K562 (cell line): ENCODE measurements around the gene TMEM208. TPM values are rescaled to one million over a fixed set of nuclear protein-coding genes. Genes with fewer than 3 reads are reported as not detected.

ENCODE experiments used
- C11orf30 ChIP-seq: fragments of 450-650 bp; IDR thresholded peaks from 2 replicates; pipeline ENCODE4 v1.6.1; 2016; ENCODE audit warnings: low read depth, mild to moderate bottlenecking
- NFE2L1 ChIP-seq: fragments of 450-650 bp; IDR thresholded peaks from 2 replicates; pipeline ENCODE4 v1.6.1; 2016; ENCODE audit warnings: missing genetic modification characterization, low read depth, mild to moderate bottlenecking, missing compliant biosample characterization, moderate library complexity, borderline replicate concordance
- STAT6 ChIP-seq: sonication (generic); formaldehyde crosslinking; IDR thresholded peaks from 2 replicates; pipeline ENCODE4 v1.8.1; 2023; ENCODE audit warnings: mild to moderate bottlenecking, missing genetic modification reagents
- THRB ChIP-seq: fragments of 450-650 bp; formaldehyde crosslinking; conservative IDR thresholded peaks from 2 replicates; pipeline ENCODE4 v1.4.0; 2022; ENCODE audit warnings: mild to moderate bottlenecking, missing genetic modification characterization
- XRCC3 ChIP-seq: fragments of 450-650 bp; IDR thresholded peaks from 2 replicates; pipeline ENCODE4 v1.6.1; 2017; ENCODE audit warnings: mild to moderate bottlenecking, moderate library complexity
- ZBTB12 ChIP-seq: fragments of 250-450 bp; sonication (Bioruptor Pico); IDR thresholded peaks from 2 replicates; pipeline ENCODE4 v1.4.0; 2020
- ZNF24 ChIP-seq: fragments of 450-650 bp; IDR thresholded peaks from 2 replicates; pipeline ENCODE4 v1.6.1; 2016
- polyA plus RNA-seq, 8 experiments: library from polyadenylated mRNA; depleted of rRNA in 4 of 8; stranded (reverse) in 5 of 8; unstranded in 3 of 8; fragments of >200 nt; fragmentation: Nextera tagmentation in 2 of 8; fragmentation: Illumina TruSeq in 1 of 8; extraction: Ambion mirVana in 2 of 8; extraction: Trizol in 1 of 8; gene quantifications; 2 replicates each; pipeline versions ENCODE4 v1.2.1 to v1.2.3, GENCODE V29; 2011 to 2014; ENCODE audit warnings: inconsistent platforms in 1 of 8, missing spikeins in 1 of 8
- total RNA-seq, 7 experiments: library from RNA; depleted of rRNA in 6 of 7; stranded (reverse); fragments of >200 nt in 6 of 7; fragmentation: Illumina TruSeq in 2 of 7; extraction: Trizol in 2 of 7; gene quantifications; 2 replicates each; pipeline versions ENCODE4 v1.2.1 to v1.2.3, GENCODE V29; 2011 to 2021; ENCODE audit warnings: low replicate concordance in 1 of 7
- TF ChIP-seq, protein P1 (sequence below): sonication (generic); formaldehyde crosslinking; IDR thresholded peaks from 2 replicates; pipeline ENCODE4 v1.8.0; 2023; ENCODE audit warnings: missing genetic modification reagents, mild to moderate bottlenecking, borderline replicate concordance
- TF ChIP-seq, protein P2 (sequence below), 2 experiments: fragments of 450-650 bp; IDR thresholded peaks; 2 replicates each; pipeline ENCODE4 v1.6.1; 2018; ENCODE audit warnings: mild to moderate bottlenecking in 2 of 2, low read depth in 1 of 2; ENCODE audit not compliant: partially characterized antibody in 2 of 2
- TF ChIP-seq, protein P3 (sequence below): sonication (generic); IDR thresholded peaks from 2 replicates; pipeline ENCODE4 v1.6.1; 2016

Gene TMEM208
- total and polyA plus RNA-seq, 9 of the 15 experiments (the other 6 are each of a cell fraction or from before 2014, with no cell fraction given): 31.8 to 239 (median 54.3) TPM

DNA sequence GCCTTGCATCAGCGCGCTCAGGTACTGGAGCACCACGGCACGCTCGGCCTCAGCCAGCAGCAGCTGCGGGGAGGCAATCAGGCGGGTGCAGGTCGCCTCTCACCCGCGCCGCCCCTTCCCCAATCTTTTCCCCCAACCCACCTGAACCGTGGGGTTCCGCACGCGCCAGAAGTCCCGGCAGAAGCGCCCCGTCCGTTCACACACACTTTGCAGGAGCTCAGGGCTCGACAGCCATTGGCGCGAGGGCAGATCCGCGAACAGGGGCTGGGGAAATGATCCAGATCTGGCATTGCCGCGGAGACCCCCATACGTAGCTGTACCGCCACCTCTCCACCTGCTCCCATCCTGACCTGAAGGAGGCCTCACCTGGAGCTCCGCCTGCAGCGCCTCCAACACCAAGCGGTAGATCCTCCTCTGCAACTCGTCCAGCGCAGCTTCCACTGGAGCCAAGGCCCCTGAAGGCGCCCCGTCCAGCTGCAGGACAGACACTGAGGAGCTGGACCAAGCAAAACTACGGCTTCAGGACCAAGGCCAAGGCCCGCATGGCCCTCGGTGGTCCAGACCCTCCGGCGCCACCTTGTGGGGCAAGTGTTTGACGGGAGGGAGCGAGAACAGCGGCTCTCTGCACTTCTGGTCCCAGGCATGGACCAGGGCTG lies 41.8 kb upstream of the TMEM208 start (continued):
- TF ChIP-seq, protein P1, sequence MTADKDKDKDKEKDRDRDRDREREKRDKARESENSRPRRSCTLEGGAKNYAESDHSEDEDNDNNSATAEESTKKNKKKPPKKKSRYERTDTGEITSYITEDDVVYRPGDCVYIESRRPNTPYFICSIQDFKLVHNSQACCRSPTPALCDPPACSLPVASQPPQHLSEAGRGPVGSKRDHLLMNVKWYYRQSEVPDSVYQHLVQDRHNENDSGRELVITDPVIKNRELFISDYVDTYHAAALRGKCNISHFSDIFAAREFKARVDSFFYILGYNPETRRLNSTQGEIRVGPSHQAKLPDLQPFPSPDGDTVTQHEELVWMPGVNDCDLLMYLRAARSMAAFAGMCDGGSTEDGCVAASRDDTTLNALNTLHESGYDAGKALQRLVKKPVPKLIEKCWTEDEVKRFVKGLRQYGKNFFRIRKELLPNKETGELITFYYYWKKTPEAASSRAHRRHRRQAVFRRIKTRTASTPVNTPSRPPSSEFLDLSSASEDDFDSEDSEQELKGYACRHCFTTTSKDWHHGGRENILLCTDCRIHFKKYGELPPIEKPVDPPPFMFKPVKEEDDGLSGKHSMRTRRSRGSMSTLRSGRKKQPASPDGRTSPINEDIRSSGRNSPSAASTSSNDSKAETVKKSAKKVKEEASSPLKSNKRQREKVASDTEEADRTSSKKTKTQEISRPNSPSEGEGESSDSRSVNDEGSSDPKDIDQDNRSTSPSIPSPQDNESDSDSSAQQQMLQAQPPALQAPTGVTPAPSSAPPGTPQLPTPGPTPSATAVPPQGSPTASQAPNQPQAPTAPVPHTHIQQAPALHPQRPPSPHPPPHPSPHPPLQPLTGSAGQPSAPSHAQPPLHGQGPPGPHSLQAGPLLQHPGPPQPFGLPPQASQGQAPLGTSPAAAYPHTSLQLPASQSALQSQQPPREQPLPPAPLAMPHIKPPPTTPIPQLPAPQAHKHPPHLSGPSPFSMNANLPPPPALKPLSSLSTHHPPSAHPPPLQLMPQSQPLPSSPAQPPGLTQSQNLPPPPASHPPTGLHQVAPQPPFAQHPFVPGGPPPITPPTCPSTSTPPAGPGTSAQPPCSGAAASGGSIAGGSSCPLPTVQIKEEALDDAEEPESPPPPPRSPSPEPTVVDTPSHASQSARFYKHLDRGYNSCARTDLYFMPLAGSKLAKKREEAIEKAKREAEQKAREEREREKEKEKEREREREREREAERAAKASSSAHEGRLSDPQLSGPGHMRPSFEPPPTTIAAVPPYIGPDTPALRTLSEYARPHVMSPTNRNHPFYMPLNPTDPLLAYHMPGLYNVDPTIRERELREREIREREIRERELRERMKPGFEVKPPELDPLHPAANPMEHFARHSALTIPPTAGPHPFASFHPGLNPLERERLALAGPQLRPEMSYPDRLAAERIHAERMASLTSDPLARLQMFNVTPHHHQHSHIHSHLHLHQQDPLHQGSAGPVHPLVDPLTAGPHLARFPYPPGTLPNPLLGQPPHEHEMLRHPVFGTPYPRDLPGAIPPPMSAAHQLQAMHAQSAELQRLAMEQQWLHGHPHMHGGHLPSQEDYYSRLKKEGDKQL (CRISPR knock-in tag): peak; percentile 86; the same call in 1 of the 2 replicates
- TF ChIP-seq XRCC3 (no peak), NFE2L1 (tag) (no peak), THRB (CRISPR knock-in tag) (no peak), ZBTB12 (CRISPR knock-in tag) (no peak), C11orf30 (no peak), STAT6 (CRISPR knock-in tag) (0 out of 2 replicates have a peak, but pooled peaks have one; percentile 59), ZNF24 (peak; percentile 65; the same call in 1 of the 2 replicates)
- TF ChIP-seq, protein P2, sequence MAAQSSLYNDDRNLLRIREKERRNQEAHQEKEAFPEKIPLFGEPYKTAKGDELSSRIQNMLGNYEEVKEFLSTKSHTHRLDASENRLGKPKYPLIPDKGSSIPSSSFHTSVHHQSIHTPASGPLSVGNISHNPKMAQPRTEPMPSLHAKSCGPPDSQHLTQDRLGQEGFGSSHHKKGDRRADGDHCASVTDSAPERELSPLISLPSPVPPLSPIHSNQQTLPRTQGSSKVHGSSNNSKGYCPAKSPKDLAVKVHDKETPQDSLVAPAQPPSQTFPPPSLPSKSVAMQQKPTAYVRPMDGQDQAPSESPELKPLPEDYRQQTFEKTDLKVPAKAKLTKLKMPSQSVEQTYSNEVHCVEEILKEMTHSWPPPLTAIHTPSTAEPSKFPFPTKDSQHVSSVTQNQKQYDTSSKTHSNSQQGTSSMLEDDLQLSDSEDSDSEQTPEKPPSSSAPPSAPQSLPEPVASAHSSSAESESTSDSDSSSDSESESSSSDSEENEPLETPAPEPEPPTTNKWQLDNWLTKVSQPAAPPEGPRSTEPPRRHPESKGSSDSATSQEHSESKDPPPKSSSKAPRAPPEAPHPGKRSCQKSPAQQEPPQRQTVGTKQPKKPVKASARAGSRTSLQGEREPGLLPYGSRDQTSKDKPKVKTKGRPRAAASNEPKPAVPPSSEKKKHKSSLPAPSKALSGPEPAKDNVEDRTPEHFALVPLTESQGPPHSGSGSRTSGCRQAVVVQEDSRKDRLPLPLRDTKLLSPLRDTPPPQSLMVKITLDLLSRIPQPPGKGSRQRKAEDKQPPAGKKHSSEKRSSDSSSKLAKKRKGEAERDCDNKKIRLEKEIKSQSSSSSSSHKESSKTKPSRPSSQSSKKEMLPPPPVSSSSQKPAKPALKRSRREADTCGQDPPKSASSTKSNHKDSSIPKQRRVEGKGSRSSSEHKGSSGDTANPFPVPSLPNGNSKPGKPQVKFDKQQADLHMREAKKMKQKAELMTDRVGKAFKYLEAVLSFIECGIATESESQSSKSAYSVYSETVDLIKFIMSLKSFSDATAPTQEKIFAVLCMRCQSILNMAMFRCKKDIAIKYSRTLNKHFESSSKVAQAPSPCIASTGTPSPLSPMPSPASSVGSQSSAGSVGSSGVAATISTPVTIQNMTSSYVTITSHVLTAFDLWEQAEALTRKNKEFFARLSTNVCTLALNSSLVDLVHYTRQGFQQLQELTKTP (IDR thresholded peaks at IDR 0.05; ENCODE audit: low read depth in 1 of 2, partially characterized antibody in 2 of 2): peak in 1 of 2 experiments; percentile 94
- TF ChIP-seq, protein P3, sequence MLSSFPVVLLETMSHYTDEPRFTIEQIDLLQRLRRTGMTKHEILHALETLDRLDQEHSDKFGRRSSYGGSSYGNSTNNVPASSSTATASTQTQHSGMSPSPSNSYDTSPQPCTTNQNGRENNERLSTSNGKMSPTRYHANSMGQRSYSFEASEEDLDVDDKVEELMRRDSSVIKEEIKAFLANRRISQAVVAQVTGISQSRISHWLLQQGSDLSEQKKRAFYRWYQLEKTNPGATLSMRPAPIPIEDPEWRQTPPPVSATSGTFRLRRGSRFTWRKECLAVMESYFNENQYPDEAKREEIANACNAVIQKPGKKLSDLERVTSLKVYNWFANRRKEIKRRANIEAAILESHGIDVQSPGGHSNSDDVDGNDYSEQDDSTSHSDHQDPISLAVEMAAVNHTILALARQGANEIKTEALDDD: no peak
